Hematopoietic multipotent progenitor cell treated with erythropoietin and hydrocortisone succinate and interleukin-3 and kit ligand, for 6 days (in vitro differentiated cells): Measurements from ENCODE around the gene KXD1.

ENCODE experiments used
- DNase-seq: peaks from one replicate; pipeline ENCODE4 v3.0.0-alpha.2; 2015

KXD1 gene

GRCh38 chr19:18618236-18618635 is 60.6 kb downstream of the KXD1 start:
- DNase-seq, result no peak
